PC-9 (cell line): ENCODE results near the gene PROM1.

Source experiments
- CTCF ChIP-seq: fragments of 200-600 bp; sonication (generic); conservative IDR thresholded peaks from 2 replicates; pipeline ENCODE4 v1.6.1; 2017; ENCODE audit warnings: mixed run types, antibody characterized with exemption, mild to moderate bottlenecking, moderate library complexity
- EZH2 ChIP-seq: fragments of 200-600 bp; sonication (generic); IDR thresholded peaks from 2 replicates; pipeline ENCODE4 v1.8.0; 2017; ENCODE audit warnings: antibody characterized with exemption, low read depth

DNA sequence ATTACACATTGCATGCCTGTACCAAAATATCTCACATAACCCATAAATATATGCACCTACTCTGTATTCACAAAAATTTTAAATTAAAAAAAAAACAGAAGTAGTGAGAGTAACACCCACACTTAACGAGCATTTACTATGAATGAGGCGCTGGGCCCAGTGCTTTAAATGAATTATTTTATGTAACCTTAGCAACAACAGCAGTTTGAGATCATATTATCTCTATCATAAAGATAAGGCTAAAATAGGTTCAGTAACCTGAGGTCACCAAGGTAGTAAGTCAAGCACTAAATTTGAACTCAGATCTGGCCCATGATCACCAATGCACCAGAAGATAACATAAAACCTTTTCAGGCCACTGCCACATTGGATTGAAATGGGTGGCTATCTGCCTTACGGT is 5.3 kb upstream of the PROM1 start:
- TF ChIP-seq CTCF (no peak), EZH2 (no peak)
